GM19351 (cell line): ENCODE measurements around the gene DCAKD.

Experiments used
- ATAC-seq: cut with Tn5 transposase; IDR thresholded peaks from one replicate; pipeline ENCODE4 v1.9.1; 2021; ENCODE audit warnings: mild to moderate bottlenecking, moderate library complexity; ENCODE audit not compliant: unreplicated experiment

The DCAKD gene

GRCh38 chr17:45032174-45032541 is 19.3 kb downstream of the DCAKD start:
- no peak for ATAC-seq

DNA sequence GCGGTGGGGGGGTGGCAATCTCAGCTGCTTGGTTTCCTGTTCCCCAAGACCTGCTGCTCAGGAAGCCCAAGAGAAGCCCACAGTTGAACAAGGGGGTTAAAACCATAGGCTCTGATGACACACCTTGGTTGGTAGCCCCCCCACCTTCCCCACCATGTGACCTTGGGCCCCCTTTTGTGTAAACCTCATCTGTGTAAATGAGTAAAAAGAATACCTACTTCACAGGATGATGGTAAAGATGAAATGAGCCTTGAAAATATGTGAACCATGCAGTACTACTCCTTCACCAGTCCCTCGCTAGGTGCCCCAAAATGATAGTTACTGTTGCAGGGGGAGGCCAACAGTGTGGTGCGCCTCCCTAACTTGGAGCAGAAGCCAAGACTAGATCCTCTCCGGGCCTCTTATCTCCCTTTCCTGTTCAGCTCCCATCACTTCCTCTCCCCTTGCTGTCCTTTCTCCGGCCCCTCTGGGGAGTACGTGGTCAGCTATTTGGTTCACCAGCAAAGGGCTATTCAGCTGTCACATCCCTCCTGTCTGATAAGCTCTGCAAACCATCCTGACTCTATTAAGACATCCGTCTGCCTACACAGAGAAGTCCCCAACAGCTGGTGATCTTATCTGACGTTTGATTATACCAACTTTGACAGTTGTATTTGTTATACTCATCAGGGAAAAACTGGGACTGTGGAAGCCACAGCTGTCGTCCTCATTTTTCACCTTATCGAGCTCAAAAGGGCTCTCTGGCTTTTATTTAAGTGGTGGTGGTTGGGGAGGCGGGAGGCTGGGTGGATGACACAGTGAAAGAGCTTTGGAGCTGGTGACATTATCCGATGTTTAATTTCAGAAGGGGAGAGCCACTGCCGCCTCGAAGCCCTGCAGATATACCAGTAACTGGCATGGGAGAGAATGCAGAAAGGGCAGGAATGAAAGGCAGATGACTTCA is 19.9 kb downstream of the DCAKD start:
- no peak for ATAC-seq

GRCh38 chr17:45030733-45031132 is 20.7 kb downstream of the DCAKD start:
- no peak for ATAC-seq

- ATAC-seq = no peak
These were observed 21.5 kb downstream of the DCAKD start for GRCh38 chr17:45029758-45030423.

GRCh38 chr17:45029096-45029495 is 22.3 kb downstream of the DCAKD start:
- no peak for ATAC-seq

- ATAC-seq = no peak
These were observed 28.6 kb downstream of the DCAKD start for GRCh38 chr17:45022655-45023339.

DNA sequence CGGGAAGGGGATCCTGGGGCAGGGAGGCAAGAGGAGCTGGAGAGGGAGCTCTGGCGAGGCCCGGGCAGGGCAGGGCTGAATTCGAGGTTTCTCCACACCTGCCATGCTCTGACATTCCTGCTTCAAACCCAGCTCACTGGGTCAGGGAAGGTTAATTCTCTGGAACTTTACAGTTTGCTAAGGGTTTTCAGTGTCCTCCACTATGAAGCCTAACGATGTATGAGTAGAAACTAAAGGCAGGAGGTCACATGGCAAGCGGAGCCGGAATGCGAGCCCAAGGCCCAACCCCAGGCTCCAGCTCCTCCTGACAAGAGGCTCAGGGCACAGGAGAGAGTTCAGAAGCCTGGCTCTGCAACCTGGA is 29.2 kb downstream of the DCAKD start:
- ATAC-seq = no peak

- ATAC-seq = no peak
These were observed 29.7 kb downstream of the DCAKD start for GRCh38 chr17:45021607-45022287.

DNA sequence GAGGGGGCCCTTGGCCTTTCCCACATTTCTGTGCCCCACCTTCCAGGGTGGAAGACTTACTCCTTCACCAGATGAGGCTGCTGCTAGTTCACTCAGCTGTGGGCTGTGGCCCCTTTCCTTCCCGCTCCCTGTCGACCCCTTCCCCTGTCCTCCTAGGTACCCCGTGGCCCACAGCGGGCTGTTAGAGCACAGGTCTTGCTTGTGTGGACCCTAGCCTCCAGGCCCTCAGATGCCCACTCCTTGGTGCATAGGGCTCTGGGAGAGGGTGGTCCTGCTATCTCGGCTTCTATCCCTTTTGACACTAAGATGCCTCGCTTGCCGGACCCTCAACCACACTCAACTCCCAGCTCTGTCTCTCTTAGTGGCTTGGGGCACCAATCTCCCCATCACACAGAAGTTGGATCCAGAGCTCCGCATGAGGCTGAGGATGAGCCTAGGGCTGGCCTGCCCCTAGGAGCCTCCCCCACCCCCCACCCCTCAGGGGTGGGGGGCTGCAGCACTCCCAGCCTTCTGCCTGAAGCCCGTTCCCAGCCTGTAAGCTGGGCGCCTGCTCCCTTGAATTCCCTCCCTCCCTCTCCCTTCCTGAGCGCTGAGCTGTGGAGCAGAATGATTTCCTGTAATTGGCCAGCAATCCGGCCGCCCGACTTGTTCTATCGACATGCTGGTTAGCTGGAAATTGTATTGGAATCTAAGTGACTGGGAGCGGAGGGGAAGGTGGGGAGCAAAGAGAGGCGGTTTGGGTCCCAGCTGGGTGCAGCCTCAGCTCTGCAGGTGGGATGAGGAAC is 30.9 kb downstream of the DCAKD start:
- no peak for ATAC-seq

DNA sequence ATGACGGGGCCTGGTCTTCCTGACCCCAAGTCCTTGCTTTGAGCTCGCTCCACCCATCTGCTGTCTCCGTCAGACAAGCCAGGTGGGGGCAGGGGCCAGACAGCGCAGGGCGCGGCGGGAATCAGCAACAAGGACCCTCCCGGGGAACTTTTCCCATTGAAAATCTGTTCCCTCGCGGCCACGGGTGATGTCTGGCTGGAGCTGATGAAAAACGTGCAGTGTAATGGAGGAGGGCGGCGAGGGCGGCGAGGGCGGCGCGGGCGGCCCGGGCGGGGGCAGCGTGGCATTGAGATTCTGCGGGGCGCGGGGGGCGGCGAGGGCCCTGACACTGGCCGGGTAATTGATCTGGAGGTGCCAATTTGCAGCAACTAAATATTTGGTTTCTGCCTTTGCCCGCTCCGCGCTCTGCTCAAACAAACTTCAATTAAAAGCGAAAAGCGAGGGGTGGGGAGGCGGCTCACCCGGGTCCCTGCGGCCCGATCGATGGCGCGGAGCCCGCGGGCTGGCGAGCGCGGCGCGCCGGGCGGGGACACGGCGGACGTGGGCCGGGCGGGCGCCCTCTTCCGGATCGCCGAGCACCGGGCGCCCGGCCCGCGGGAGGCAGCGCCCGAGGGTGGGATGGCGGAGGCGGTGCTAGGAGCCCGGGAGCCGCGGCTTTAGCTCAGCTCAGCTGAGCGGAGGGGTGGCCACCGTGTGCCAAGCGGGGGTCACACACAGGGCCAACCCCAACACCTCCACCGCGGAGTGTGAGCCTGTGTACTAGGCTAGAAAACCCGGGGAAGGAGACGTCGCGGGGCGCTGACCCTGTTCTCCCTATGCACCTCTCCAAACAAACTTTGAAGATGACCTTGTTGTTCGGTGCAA is 32.4 kb downstream of the DCAKD start:
- no peak for ATAC-seq

GRCh38 chr17:45018514-45018847 is 33.0 kb downstream of the DCAKD start:
- no peak for ATAC-seq

- ATAC-seq = no peak
These were observed 34.6 kb downstream of the DCAKD start for GRCh38 chr17:45016823-45017222.

GRCh38 chr17:45016237-45016636 is 35.2 kb downstream of the DCAKD start:
- ATAC-seq = no peak

- ATAC-seq = no peak
These were observed 38.1 kb downstream of the DCAKD start for GRCh38 chr17:45013021-45013997.

DNA sequence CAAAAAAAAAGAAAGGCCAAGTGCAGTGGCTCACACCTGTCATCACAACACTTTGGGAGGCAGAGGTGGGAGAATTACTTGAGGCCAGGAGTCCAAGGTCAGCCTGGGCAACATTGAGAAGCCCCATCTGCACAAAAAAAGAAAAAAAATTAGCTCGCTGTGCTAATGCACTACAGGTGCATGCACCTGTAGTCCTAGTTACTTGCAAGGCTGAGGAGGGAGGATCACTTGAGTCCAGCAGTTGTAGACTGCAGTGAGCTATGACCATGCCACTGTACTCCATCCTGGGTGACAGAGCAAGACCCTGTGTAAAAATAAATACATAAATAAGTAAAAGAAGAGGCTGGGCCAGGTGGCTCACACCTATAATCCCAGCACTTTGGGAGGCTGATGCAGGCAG is 39.7 kb downstream of the DCAKD start:
- ATAC-seq = no peak

DNA sequence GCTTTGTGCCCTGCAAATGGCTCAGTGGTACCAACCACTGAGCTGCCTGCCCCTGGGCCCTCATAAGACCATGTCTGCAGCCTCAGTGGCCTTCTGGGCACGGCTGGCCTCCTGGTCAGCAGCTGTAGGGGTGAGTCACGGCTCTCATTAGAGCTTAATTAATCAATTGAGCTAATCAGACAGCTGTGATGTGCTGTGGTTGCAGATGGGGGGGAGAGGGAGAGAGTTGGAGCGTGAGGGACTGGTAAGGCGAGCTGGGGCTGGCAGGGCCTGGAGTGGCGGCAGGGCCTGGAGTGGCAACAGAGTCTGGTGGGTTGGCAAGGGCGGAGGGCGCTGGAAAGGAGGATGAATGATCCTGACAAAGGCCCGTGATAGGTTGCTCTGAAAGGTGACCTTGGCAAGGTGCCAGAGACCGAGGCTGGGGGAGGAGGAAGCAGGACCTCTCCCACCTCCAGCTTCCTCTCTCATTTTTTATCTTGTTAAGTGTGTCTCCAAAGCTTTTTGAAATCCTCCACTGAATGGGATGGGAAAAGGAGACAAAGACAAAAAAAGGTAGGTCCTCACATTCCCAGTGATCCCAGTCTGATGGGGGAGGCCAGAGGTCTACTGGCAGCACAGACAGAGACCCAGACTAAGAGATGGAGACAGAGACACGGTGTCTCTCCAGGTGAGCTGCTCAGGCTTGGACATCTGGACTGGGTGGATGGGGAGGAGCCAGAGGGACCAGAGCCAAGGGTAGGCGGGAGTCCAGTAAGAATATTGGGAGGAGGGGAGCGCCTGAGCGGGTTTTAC is 41.6 kb downstream of the DCAKD start:
- no peak for ATAC-seq

DNA sequence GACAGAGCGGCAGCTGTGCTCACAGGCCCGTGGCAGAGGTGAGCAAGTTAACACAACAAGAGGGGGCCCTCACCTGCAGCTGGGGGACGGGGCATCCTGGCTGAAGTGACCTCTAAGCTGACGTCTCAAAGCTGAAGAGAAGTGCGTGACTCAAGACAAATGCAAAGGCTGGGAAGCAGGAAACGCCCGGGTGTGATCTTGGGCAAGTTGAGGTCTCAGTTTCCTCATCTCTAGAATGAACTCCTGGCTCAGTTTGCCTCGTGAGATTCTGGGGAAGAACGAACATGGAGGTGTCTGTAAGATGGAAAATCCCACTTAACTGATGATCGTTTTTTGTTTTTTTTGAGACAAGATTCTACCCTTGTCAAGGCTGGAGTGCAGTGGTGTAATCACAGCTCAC is 43.2 kb downstream of the DCAKD start:
- no peak for ATAC-seq
